ENCODE results near the gene DNHD1. TPM values are rescaled to one million over a fixed set of nuclear protein-coding genes. Genes with fewer than 3 reads are reported as not detected.

The DNHD1 gene
- total RNA-seq, 1 donor from 2014 or later = 2.3 TPM

GRCh38 chr11:6529266-6529665 lies 32.2 kb downstream of the DNHD1 start:
- no peak overlapping the region for H3K4me3 ChIP-seq
- TF ChIP-seq CTCF (IDR thresholded peaks at IDR 0.05) = no peak
- H3K36me3 ChIP-seq = peaks cover 14 to 18% of the 10 kb centered on the region in 2 donors
- H3K9me3 ChIP-seq = no peaks in the 10 kb centered on the region
- no peaks in the 10 kb centered on the region for H3K27me3 ChIP-seq
- H3K27ac ChIP-seq = no peak overlapping the region
- no peak for DNase-seq (ENCODE audit: low spot score in 2 of 2)
- intact Hi-C loops (cut with DNase I) = no loop called here
- no peaks in the 10 kb centered on the region for H3K4me1 ChIP-seq

GRCh38 chr11:6530848-6531247 lies 33.8 kb downstream of the DNHD1 start:
- H3K4me1 ChIP-seq = no peaks in the 10 kb centered on the region
- TF ChIP-seq CTCF (IDR thresholded peaks at IDR 0.05) = no peak
- H3K27ac ChIP-seq = no peak overlapping the region
- peaks cover 14 to 18% of the 10 kb centered on the region in 2 donors for H3K36me3 ChIP-seq
- no peaks in the 10 kb centered on the region for H3K9me3 ChIP-seq
- DNase-seq (ENCODE audit: low spot score in 2 of 2) = no peak
- no peaks in the 10 kb centered on the region for H3K27me3 ChIP-seq
- intact Hi-C loops (cut with DNase I) = loop anchor here (2.0 to 5.0 kb wide), 3 partner anchors 72 to 176 kb away; partner anchors contain the start of genes ILK, MRPL17 and RRP8
- no peak overlapping the region for H3K4me3 ChIP-seq

GRCh38 chr11:6531267-6531752 lies 34.2 kb downstream of the DNHD1 start:
- peak; percentile 67 to 70 (median 70) for TF ChIP-seq CTCF (IDR thresholded peaks at IDR 0.05)
- Histone ChIP-seq H3K36me3 (peaks cover 14 to 18% of the 10 kb centered on the region in 2 donors), H3K4me1 (no peaks in the 10 kb centered on the region), H3K9me3 (no peaks in the 10 kb centered on the region), H3K4me3 (no peak overlapping the region), H3K27ac (no peak overlapping the region), H3K27me3 (no peaks in the 10 kb centered on the region)
- intact Hi-C loops (cut with DNase I) = loop anchor here (2.0 to 5.0 kb wide), 3 partner anchors 71 to 175 kb away; partner anchors contain the start of genes ILK, MRPL17 and RRP8
- DNase-seq (ENCODE audit: low spot score in 2 of 2) = no peak

GRCh38 chr11:6538456-6538855 lies 41.4 kb downstream of the DNHD1 start:
- Histone ChIP-seq H3K4me3 (no peak overlapping the region), H3K27ac (no peak overlapping the region), H3K36me3 (peaks cover 3 to 9% of the 10 kb centered on the region in 2 donors), H3K9me3 (no peaks in the 10 kb centered on the region), H3K27me3 (no peaks in the 10 kb centered on the region), H3K4me1 (no peaks in the 10 kb centered on the region)
- no peak for TF ChIP-seq CTCF (IDR thresholded peaks at IDR 0.05)
- no peak for DNase-seq (ENCODE audit: low spot score in 2 of 2)
- intact Hi-C loops (cut with DNase I) = no loop called here

- intact Hi-C loops (cut with DNase I) = no loop called here
- H3K4me3 ChIP-seq = no peak overlapping the region
- peaks cover 0 to 4% of the 10 kb centered on the region in 2 donors for H3K36me3 ChIP-seq
Measured at GRCh38 chr11:6538945-6539344, 41.9 kb downstream of the DNHD1 start.

More at GRCh38 chr11:6538945-6539344, 41.9 kb downstream of the DNHD1 start:
- DNase-seq (ENCODE audit: low spot score in 2 of 2) = no peak
- no peak for TF ChIP-seq CTCF (IDR thresholded peaks at IDR 0.05)
- Histone ChIP-seq H3K27me3 (no peaks in the 10 kb centered on the region), H3K9me3 (no peaks in the 10 kb centered on the region), H3K4me1 (no peaks in the 10 kb centered on the region), H3K27ac (no peak overlapping the region)

All from ascending aorta (tissue), 2 donors.